ENCODE data around the gene NT5E. TPM values are rescaled to one million over a fixed set of nuclear protein-coding genes. Genes with fewer than 3 reads are reported as not detected.

NT5E gene
- total RNA-seq, 1 experiment from 2014 or later, result 112 TPM

GRCh38 chr6:85456782-85457181 lies 6.9 kb downstream of the NT5E start:
- Mint-ChIP-seq H3K36me3 (ENCODE audit: insufficient read depth, unreplicated experiment) (no peaks in the 10 kb centered on the region), H3K9me3 (ENCODE audit: unreplicated experiment) (no peaks in the 10 kb centered on the region), H3K27ac (ENCODE audit: low read depth, unreplicated experiment) (peak overlapping the region; percentile 24), H3K4me3 (ENCODE audit: unreplicated experiment) (no peak overlapping the region), H3K27me3 (ENCODE audit: insufficient read depth, unreplicated experiment) (no peaks in the 10 kb centered on the region), H3K4me1 (ENCODE audit: insufficient read depth, unreplicated experiment) (peaks cover 76% of the 10 kb centered on the region)
- no peak for TF ChIP-seq CTCF (IDR thresholded peaks at IDR 0.05; ENCODE audit: unreplicated experiment)
- no peak for DNase-seq (ENCODE audit: unreplicated experiment)
- no TSS peak for BruUV-seq (replicated peaks)
- CTCF ChIA-PET, result interaction anchor here (0.7 kb wide), 1 partner anchor 26 kb away, joined by 3 read pairs; no protein-coding TSS in a partner anchor
- POLR2A ChIA-PET, result interaction anchor here (3.1 kb wide), 1 partner anchor 95 kb away, joined by 16 read pairs; no protein-coding TSS in a partner anchor
- intact Hi-C loops (cut with micrococcal nuclease), result no loop called here

DNA sequence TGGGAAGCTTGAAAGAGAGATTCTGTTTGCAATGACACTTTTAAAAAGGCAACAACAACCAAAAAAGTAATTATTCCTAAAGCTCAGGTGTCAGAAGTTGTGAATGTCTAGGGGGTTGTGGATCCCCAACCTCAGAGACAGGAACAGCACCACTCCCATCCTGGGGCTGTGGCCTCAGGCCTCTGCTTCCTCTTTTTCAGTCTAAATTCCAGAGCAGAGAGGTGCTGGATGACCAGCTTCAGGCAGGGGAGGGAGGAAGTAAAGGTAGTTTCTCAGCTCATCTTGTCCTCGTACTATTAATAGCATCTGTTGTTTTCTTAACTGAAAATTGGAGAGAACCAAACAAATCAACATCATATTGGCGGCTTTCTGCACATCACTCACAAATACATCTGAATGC lies 8.3 kb downstream of the NT5E start:
- Mint-ChIP-seq H3K4me1 (ENCODE audit: insufficient read depth, unreplicated experiment) (peaks cover 78% of the 10 kb centered on the region), H3K4me3 (ENCODE audit: unreplicated experiment) (no peak overlapping the region), H3K27ac (ENCODE audit: low read depth, unreplicated experiment) (peak overlapping the region; percentile 24), H3K27me3 (ENCODE audit: insufficient read depth, unreplicated experiment) (no peaks in the 10 kb centered on the region), H3K36me3 (ENCODE audit: insufficient read depth, unreplicated experiment) (no peaks in the 10 kb centered on the region), H3K9me3 (ENCODE audit: unreplicated experiment) (no peaks in the 10 kb centered on the region)
- no TSS peak for BruUV-seq (replicated peaks)
- intact Hi-C loops (cut with micrococcal nuclease), result no loop called here
- CTCF ChIA-PET, result interaction anchor here (0.9 to 1.7 kb wide), 5 partner anchors 9 to 101 kb away, joined by 3 to 7 read pairs (median 4); partner anchors contain the start of gene NT5E
- DNase-seq (ENCODE audit: unreplicated experiment), result no peak
- POLR2A ChIA-PET, result interaction anchor here (0.7 to 7.8 kb wide), 3 partner anchors 8 to 97 kb away, joined by 3 to 107 read pairs (median 16); partner anchors contain the start of gene NT5E
- no peak for TF ChIP-seq CTCF (IDR thresholded peaks at IDR 0.05; ENCODE audit: unreplicated experiment)

DNA sequence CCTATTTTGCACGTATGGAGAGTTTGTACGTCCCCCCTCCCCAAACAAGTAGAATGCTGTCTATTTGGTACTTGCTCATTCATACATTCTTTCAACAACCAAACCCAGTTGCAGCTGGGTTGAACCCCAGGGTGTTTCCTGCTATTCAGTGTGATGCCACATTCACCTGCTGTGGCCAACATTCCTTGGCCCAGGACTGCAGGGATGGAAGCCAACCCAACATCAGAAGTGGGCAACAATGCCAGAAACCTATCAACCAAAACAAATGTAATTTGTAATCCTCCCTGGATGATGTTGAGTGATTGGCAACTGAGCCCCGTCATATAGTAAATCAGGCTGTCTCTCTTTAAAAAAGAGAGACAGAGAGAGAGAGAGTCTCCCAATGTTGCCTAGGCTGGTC lies 8.9 kb downstream of the NT5E start:
- H3K4me1 Mint-ChIP-seq (ENCODE audit: insufficient read depth, unreplicated experiment), result peaks cover 78% of the 10 kb centered on the region
- peak; percentile 78 for DNase-seq (ENCODE audit: unreplicated experiment)
- peak overlapping the region; percentile 24 for H3K27ac Mint-ChIP-seq (ENCODE audit: low read depth, unreplicated experiment)
- no peaks in the 10 kb centered on the region for H3K27me3 Mint-ChIP-seq (ENCODE audit: insufficient read depth, unreplicated experiment)
- BruUV-seq (replicated peaks), result no TSS peak
- H3K36me3 Mint-ChIP-seq (ENCODE audit: insufficient read depth, unreplicated experiment), result no peaks in the 10 kb centered on the region
- H3K9me3 Mint-ChIP-seq (ENCODE audit: unreplicated experiment), result no peaks in the 10 kb centered on the region
- ChIA-PET POLR2A (interaction anchor here (1.0 to 7.8 kb wide), 3 partner anchors 8 to 97 kb away, joined by 3 to 107 read pairs (median 16); partner anchors contain the start of gene NT5E), CTCF (interaction anchor here (0.7 to 1.7 kb wide), 4 partner anchors 9 to 104 kb away, joined by 3 to 7 read pairs (median 3); partner anchors contain the start of gene NT5E)
- no peak overlapping the region for H3K4me3 Mint-ChIP-seq (ENCODE audit: unreplicated experiment)
- intact Hi-C loops (cut with micrococcal nuclease), result no loop called here
- no peak for TF ChIP-seq CTCF (IDR thresholded peaks at IDR 0.05; ENCODE audit: unreplicated experiment)

DNA sequence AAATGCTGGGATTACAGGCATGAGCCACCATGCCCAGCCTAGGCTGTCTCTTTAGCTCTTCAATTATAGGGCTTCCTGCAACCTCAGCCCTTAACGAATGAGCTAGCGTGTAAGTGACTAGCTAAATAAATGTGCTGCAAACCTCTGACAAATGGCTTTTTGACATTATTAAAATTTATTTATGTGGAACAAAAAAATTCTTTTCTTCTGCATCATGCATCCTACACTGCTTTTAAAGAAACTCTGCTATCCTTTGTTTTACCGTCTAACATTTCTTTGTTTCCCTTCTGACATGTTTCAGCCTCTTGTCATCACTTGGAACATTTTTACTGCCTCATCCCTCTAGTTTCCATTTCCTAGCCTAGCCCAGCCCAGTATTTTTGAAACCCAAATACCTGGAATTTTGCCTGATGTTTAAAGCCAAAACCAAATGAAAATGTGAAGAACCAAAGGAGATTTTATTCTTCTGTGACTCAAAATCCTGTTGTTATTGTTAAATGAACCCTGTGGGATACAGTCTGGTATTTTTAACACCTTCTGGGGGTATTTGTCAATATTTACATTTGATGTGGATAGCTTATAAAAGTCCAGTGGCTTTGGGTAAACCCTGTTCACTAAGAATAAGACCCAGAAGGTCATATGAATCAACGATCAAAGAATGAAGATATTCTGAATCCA lies 9.5 kb downstream of the NT5E start:
- ChIA-PET POLR2A (interaction anchor here (1.0 to 7.8 kb wide), 3 partner anchors 9 to 98 kb away, joined by 3 to 107 read pairs (median 16); partner anchors contain the start of gene NT5E), CTCF (interaction anchor here (0.7 to 8.0 kb wide), 6 partner anchors 10 to 105 kb away, joined by 3 to 65 read pairs (median 3); partner anchors contain the start of gene NT5E)
- BruUV-seq (replicated peaks), result no TSS peak
- Mint-ChIP-seq H3K9me3 (ENCODE audit: unreplicated experiment) (no peaks in the 10 kb centered on the region), H3K36me3 (ENCODE audit: insufficient read depth, unreplicated experiment) (no peaks in the 10 kb centered on the region), H3K4me1 (ENCODE audit: insufficient read depth, unreplicated experiment) (peaks cover 78% of the 10 kb centered on the region), H3K4me3 (ENCODE audit: unreplicated experiment) (no peak overlapping the region), H3K27me3 (ENCODE audit: insufficient read depth, unreplicated experiment) (no peaks in the 10 kb centered on the region), H3K27ac (ENCODE audit: low read depth, unreplicated experiment) (peak overlapping the region; percentile 24)
- DNase-seq (ENCODE audit: unreplicated experiment), result peak; percentile 50
- intact Hi-C loops (cut with micrococcal nuclease), result no loop called here
- no peak for TF ChIP-seq CTCF (IDR thresholded peaks at IDR 0.05; ENCODE audit: unreplicated experiment)
